ENCODE measurements around the gene CASD1. TPM values are rescaled to one million over a fixed set of nuclear protein-coding genes. Genes with fewer than 3 reads are reported as not detected.

The CASD1 gene
- total RNA-seq, 3 donors from 2014 or later = 44.0 to 50.2 (median 45.0) TPM

- Histone ChIP-seq H3K4me1 (ENCODE audit: low read depth) (no peaks in the 10 kb centered on the region), H3K9me3 (no peaks in the 10 kb centered on the region), H3K4me3 (no peak overlapping the region), H3K36me3 (ENCODE audit: low read depth) (no peaks in the 10 kb centered on the region)
- no peak for TF ChIP-seq CTCF (IDR thresholded peaks at IDR 0.05)
- no peak for DNase-seq
- ATAC-seq = no peak
- intact Hi-C loops (cut with DNase I, micrococcal nuclease) = no loop called here
Measured at GRCh38 chr7:94477878-94478277, 31.7 kb upstream of the CASD1 start.

GRCh38 chr7:94478648-94479214 is 30.9 kb upstream of the CASD1 start:
- DNase-seq (no peak), ATAC-seq (no peak)
- H3K36me3 ChIP-seq (ENCODE audit: low read depth) = no peaks in the 10 kb centered on the region
- no peaks in the 10 kb centered on the region for H3K4me1 ChIP-seq (ENCODE audit: low read depth)
- no peaks in the 10 kb centered on the region for H3K9me3 ChIP-seq
- intact Hi-C loops (cut with DNase I, micrococcal nuclease) = no loop called here
- H3K4me3 ChIP-seq = no peak overlapping the region
- TF ChIP-seq CTCF (IDR thresholded peaks at IDR 0.05) = no peak

GRCh38 chr7:94481279-94481678 is 28.3 kb upstream of the CASD1 start:
- Histone ChIP-seq H3K4me3 (no peak overlapping the region), H3K36me3 (ENCODE audit: low read depth) (no peaks in the 10 kb centered on the region), H3K4me1 (ENCODE audit: low read depth) (no peaks in the 10 kb centered on the region), H3K9me3 (no peaks in the 10 kb centered on the region)
- TF ChIP-seq CTCF (IDR thresholded peaks at IDR 0.05) = no peak
- intact Hi-C loops (cut with DNase I, micrococcal nuclease) = no loop called here
- ATAC-seq = no peak
- DNase-seq = no peak

DNA sequence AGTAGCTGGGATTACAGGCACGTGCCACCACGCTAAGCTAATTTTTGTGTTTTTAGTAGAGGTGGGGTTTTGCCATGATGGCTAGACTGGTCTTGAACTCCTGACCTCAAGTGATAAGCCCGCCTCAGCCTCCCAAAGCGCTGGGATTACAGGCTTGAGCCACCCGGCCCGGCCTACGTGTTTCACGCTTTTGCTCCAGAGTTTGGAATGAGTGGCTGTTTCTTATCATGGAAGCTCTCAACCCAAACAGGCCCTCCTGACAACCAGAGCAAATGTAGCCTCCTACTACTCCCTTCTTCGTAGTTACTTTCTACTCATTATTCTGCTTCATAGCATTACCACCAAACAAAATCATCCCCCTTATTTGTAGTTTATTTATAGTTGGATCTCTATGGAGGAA is 26.8 kb upstream of the CASD1 start:
- Histone ChIP-seq H3K4me1 (ENCODE audit: low read depth) (no peaks in the 10 kb centered on the region), H3K9me3 (no peaks in the 10 kb centered on the region), H3K36me3 (ENCODE audit: low read depth) (no peaks in the 10 kb centered on the region), H3K4me3 (no peak overlapping the region)
- no peak for ATAC-seq
- intact Hi-C loops (cut with DNase I, micrococcal nuclease) = no loop called here
- no peak for DNase-seq
- no peak for TF ChIP-seq CTCF (IDR thresholded peaks at IDR 0.05)

GRCh38 chr7:94483843-94484242 is 25.8 kb upstream of the CASD1 start:
- no peak overlapping the region for H3K4me3 ChIP-seq

More at GRCh38 chr7:94483843-94484242, 25.8 kb upstream of the CASD1 start:
- Histone ChIP-seq H3K9me3 (no peaks in the 10 kb centered on the region), H3K4me1 (ENCODE audit: low read depth) (no peaks in the 10 kb centered on the region), H3K36me3 (ENCODE audit: low read depth) (no peaks in the 10 kb centered on the region)
- ATAC-seq (no peak), DNase-seq (no peak)
- no peak for TF ChIP-seq CTCF (IDR thresholded peaks at IDR 0.05)
- intact Hi-C loops (cut with DNase I, micrococcal nuclease) = no loop called here
